Glomerular visceral epithelial cell (primary cell): ENCODE data around the gene TRAF3.

Experiments used
- DNase-seq: peaks from one replicate; pipeline ENCODE4 v3.0.0-alpha.2; 2016; ENCODE audit errors: extremely low spot score

Gene TRAF3

GRCh38 chr14:102777711-102778337, 575 bp downstream of the TRAF3 start:
- no peak for DNase-seq

GRCh38 chr14:102778338-102779083, 1.3 kb downstream of the TRAF3 start:
- peak; percentile 18 for DNase-seq

GRCh38 chr14:102779084-102779462, 1.8 kb downstream of the TRAF3 start:
- no peak for DNase-seq

GRCh38 chr14:102779574-102780315, 2.5 kb downstream of the TRAF3 start:
- no peak for DNase-seq

GRCh38 chr14:102781063-102781462, 3.8 kb downstream of the TRAF3 start:
- no peak for DNase-seq

- no peak for DNase-seq
Observed at GRCh38 chr14:102782974-102783373, 5.7 kb downstream of the TRAF3 start.

GRCh38 chr14:102784892-102785594, 7.8 kb downstream of the TRAF3 start:
- DNase-seq, result no peak

GRCh38 chr14:102785595-102785963, 8.3 kb downstream of the TRAF3 start:
- DNase-seq, result no peak

- DNase-seq, result peak; percentile 25
Observed at GRCh38 chr14:102786768-102787167, 9.5 kb downstream of the TRAF3 start.

GRCh38 chr14:102789349-102789748, 12.1 kb downstream of the TRAF3 start:
- no peak for DNase-seq

GRCh38 chr14:102793531-102794328, 16.5 kb downstream of the TRAF3 start:
- DNase-seq, result no peak

- peak; percentile 75 for DNase-seq
Observed at GRCh38 chr14:102795060-102795925, 18.0 kb downstream of the TRAF3 start.

GRCh38 chr14:102796661-102797190, 19.5 kb downstream of the TRAF3 start:
- DNase-seq, result no peak

- DNase-seq, result no peak
Observed at GRCh38 chr14:102798926-102799325, 21.7 kb downstream of the TRAF3 start.

GRCh38 chr14:102799684-102800562, 22.7 kb downstream of the TRAF3 start:
- peak; percentile 88 for DNase-seq

GRCh38 chr14:102802834-102803523, 25.7 kb downstream of the TRAF3 start:
- no peak for DNase-seq

- no peak for DNase-seq
Observed at GRCh38 chr14:102804858-102805257, 27.6 kb downstream of the TRAF3 start.

GRCh38 chr14:102805371-102805891, 28.2 kb downstream of the TRAF3 start:
- peak; percentile 86 for DNase-seq
